Measurements from ENCODE around the gene RUNX3. TPM values are rescaled to one million over a fixed set of nuclear protein-coding genes. Genes with fewer than 3 reads are reported as not detected.

Gene RUNX3
- total RNA-seq, 4 donors from 2014 or later: 0.27 to 2.8 (median 0.77) TPM

GRCh38 chr1:24855474-24855873 lies 74.6 kb downstream of the RUNX3 start:
- H3K9me3 ChIP-seq: no peaks in the 10 kb centered on the region
- H3K4me3 ChIP-seq (replicated peaks in 1 of 3): no peak overlapping the region
- H3K27ac ChIP-seq: no peak overlapping the region
- 64 to 69% methylated on average over 4 to 5 of the region's 5 CpGs for WGBS, 2 donors
- intact Hi-C loops (cut with DNase I): loop anchor here (10.0 kb wide), 1 partner anchor 239 kb away; no protein-coding TSS in a partner anchor
- no peaks in the 10 kb centered on the region for H3K27me3 ChIP-seq
- no peak for TF ChIP-seq POLR2A (IDR thresholded peaks at IDR 0.05)
- no peaks in the 10 kb centered on the region for H3K36me3 ChIP-seq
- DNase-seq: no peak
- H3K4me1 ChIP-seq: no peaks in the 10 kb centered on the region

GRCh38 chr1:24853649-24854048 lies 76.4 kb downstream of the RUNX3 start:
- Histone ChIP-seq H3K27me3 (no peaks in the 10 kb centered on the region), H3K4me3 (replicated peaks in 1 of 3) (no peak overlapping the region), H3K9me3 (no peaks in the 10 kb centered on the region), H3K4me1 (peaks cover under 1 to 3% of the 10 kb centered on the region in 2 donors), H3K27ac (no peak overlapping the region), H3K36me3 (no peaks in the 10 kb centered on the region)
- intact Hi-C loops (cut with DNase I): loop anchor here (5.0 to 10.0 kb wide), 3 partner anchors 44 to 349 kb away; no protein-coding TSS in a partner anchor
- WGBS, 2 donors: 69 to 75% methylated on average over 6 of the region's 6 CpGs
- TF ChIP-seq, protein P1, sequence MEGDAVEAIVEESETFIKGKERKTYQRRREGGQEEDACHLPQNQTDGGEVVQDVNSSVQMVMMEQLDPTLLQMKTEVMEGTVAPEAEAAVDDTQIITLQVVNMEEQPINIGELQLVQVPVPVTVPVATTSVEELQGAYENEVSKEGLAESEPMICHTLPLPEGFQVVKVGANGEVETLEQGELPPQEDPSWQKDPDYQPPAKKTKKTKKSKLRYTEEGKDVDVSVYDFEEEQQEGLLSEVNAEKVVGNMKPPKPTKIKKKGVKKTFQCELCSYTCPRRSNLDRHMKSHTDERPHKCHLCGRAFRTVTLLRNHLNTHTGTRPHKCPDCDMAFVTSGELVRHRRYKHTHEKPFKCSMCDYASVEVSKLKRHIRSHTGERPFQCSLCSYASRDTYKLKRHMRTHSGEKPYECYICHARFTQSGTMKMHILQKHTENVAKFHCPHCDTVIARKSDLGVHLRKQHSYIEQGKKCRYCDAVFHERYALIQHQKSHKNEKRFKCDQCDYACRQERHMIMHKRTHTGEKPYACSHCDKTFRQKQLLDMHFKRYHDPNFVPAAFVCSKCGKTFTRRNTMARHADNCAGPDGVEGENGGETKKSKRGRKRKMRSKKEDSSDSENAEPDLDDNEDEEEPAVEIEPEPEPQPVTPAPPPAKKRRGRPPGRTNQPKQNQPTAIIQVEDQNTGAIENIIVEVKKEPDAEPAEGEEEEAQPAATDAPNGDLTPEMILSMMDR (IDR thresholded peaks at IDR 0.05): no peak
- TF ChIP-seq POLR2A (IDR thresholded peaks at IDR 0.05): no peak
- no peak for DNase-seq

DNA sequence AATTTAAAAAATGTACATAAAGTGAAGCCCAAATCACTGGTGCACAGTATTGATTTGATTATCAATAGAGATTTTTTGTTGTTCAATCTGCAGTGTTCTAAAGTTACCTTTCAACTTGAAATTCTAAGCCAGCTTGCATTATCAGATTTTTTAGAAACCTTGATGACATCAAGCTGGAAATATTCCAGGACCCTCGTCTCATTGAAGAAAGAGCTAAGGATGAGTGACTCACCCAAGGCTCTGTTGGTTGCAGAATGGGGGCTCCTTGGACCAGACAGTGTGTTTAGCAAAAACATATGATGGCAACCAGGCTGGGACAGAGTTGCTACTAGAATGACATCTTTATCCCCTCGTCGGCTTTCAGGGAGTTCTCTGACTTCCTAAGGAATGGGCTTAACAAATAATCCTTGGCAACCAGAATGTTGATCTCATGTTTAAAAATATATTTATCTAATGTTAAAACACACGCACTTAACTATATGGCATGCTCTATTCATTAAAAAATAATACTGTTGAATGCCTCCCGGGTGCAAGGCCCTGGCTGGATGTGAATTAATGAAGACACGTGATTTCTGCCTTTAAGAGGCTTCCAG lies 79.7 kb downstream of the RUNX3 start:
- Histone ChIP-seq H3K27me3 (no peaks in the 10 kb centered on the region), H3K4me1 (peaks cover 7 to 9% of the 10 kb centered on the region in 2 donors), H3K4me3 (replicated peaks in 1 of 3) (no peak overlapping the region), H3K27ac (no peak overlapping the region), H3K36me3 (no peaks in the 10 kb centered on the region), H3K9me3 (no peaks in the 10 kb centered on the region)
- TF ChIP-seq, protein P1 (IDR thresholded peaks at IDR 0.05): no peak
- TF ChIP-seq POLR2A (IDR thresholded peaks at IDR 0.05): no peak
- no peak for DNase-seq
- intact Hi-C loops (cut with DNase I): loop anchor here (5.0 to 10.0 kb wide), 3 partner anchors 47 to 352 kb away; no protein-coding TSS in a partner anchor
- WGBS, 2 donors: 76 to 81% methylated on average over 6 of the region's 6 CpGs

DNA sequence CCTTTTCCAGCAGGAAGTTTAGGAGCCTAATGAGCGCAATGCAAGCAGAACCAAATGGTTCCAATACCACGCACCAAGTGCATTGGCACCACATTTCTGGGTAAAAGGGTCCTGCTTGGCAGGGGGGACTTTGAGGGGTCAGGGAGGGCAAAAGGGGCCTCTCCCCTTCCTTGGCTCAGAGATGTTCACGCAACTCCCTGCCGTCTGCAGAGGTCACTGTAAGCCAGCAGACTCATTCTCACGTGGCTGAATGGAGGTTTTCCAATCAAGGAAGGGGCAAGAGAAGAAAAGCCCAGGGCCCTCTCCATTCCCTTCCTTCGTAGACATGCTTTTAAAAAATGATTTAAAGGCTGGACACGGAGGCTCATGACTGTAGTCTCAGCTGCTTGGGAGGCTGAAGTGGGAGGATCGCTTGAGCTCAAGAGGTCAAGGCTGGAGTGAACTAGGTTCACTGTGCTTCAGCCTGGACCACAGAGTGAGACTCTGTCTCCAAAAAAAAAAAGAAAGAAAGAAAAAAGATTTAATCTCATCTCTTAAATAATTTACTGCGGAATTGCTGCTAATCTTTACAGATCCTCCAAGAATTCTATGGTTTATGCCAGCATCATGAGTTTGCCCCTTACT lies 80.3 kb downstream of the RUNX3 start:
- DNase-seq: no peak
- no peaks in the 10 kb centered on the region for H3K36me3 ChIP-seq
- peaks cover 7 to 9% of the 10 kb centered on the region in 2 donors for H3K4me1 ChIP-seq
- intact Hi-C loops (cut with DNase I): loop anchor here (5.0 to 10.0 kb wide), 3 partner anchors 48 to 353 kb away; no protein-coding TSS in a partner anchor
- H3K4me3 ChIP-seq (replicated peaks in 1 of 3): no peak overlapping the region
- no peak overlapping the region for H3K27ac ChIP-seq
- WGBS, 2 donors: 68% methylated on average over 9 of the region's 9 CpGs
- H3K27me3 ChIP-seq: no peaks in the 10 kb centered on the region
- no peaks in the 10 kb centered on the region for H3K9me3 ChIP-seq
- TF ChIP-seq, protein P1 (IDR thresholded peaks at IDR 0.05): peak in 1 of 6 experiments; percentile 5
- TF ChIP-seq POLR2A (IDR thresholded peaks at IDR 0.05): no peak

Small RNAs within 50 kb of the gene (microRNA-seq; reads per million reads assigned to microRNA genes)
- not detected for gene MIR6731

Small RNAs within 50 kb of the gene (small RNA-seq; reads per million reads assigned to genes)
- gene MIR6731: not detected

Other genes with a start within 250 kb of the RUNX3 start
- gene CLIC4, start 184.8 kb downstream of the RUNX3 start, total RNA-seq: 100 to 1,000 TPM in 2 of 4 donors, 10 to 100 TPM in 2; 53.0 to 151 (median 95.3) TPM

Data from thyroid gland (tissue), 4 donors.